Transverse colon (tissue), 4 donors: ENCODE data around the gene KLHDC3. TPM values are rescaled to one million over a fixed set of nuclear protein-coding genes. Genes with fewer than 3 reads are reported as not detected.
A peak's percentile ranks its signal among the peaks of the same experiment; 100 is the strongest.

Source experiments
- DNase-seq: peaks from one replicate; pipeline ENCODE4 v3.0.0-alpha.2; 2019
- H3K27ac ChIP-seq, 4 donors: fragments of 200-600 bp; sonication (generic); 2 replicates each; pipeline ENCODE4 v1.5.1; 2016 to 2018; ENCODE audit warnings: inconsistent platforms in 4 of 4
- H3K27me3 ChIP-seq: fragments of 200-600 bp; sonication (generic); 2 replicates; pipeline ENCODE4 v1.5.1; 2017; ENCODE audit warnings: inconsistent platforms
- H3K36me3 ChIP-seq, 4 donors: fragments of 200-600 bp; sonication (generic); 2 replicates each; pipeline ENCODE4 v1.5.1; 2017 to 2019; ENCODE audit warnings: inconsistent platforms in 4 of 4
- H3K4me1 ChIP-seq, 4 donors: fragments of 200-600 bp; sonication (generic); 2 replicates each; pipeline ENCODE4 v1.5.1; 2017 to 2020; ENCODE audit warnings: inconsistent platforms in 4 of 4
- H3K4me3 ChIP-seq, 4 donors: fragments of 200-600 bp; sonication (generic); 1 replicate in 1 of 4; 2 replicates in 3 of 4; pipeline versions ENCODE4 v1.5.1 to v1.6.1; 2017 to 2019; ENCODE audit warnings: inconsistent platforms in 4 of 4
- H3K9me3 ChIP-seq, 2 donors: fragments of 200-600 bp; sonication (generic); 2 replicates each; pipeline ENCODE4 v1.5.1; 2017 to 2019; ENCODE audit warnings: inconsistent platforms in 2 of 2
- CTCF ChIP-seq, 5 experiments: fragments of 200-600 bp in 3 of 5; fragments of 450-650 bp in 2 of 5; sonication (generic) in 3 of 5; IDR thresholded peaks; 1 replicate in 2 of 5; 2 replicates in 3 of 5; pipeline ENCODE4 v1.5.1; 2016 to 2017; ENCODE audit warnings: antibody characterized with exemption in 5 of 5, inconsistent platforms in 3 of 5, mild to moderate bottlenecking in 2 of 5, moderate library complexity in 1 of 5
- EP300 ChIP-seq: sonication (generic); formaldehyde crosslinking; IDR thresholded peaks from one replicate; pipeline ENCODE4 v1.6.1; 2017; ENCODE audit warnings: antibody characterized with exemption, low read depth
- POLR2A ChIP-seq: fragments of 450-650 bp; IDR thresholded peaks from one replicate; pipeline ENCODE4 v1.6.1; 2016; ENCODE audit warnings: antibody characterized with exemption, mild to moderate bottlenecking, moderate library complexity
- POLR2AphosphoS5 ChIP-seq, 3 donors: sonication (generic); formaldehyde crosslinking; IDR thresholded peaks; one replicate each; pipeline ENCODE4 v1.6.1; 2016; ENCODE audit warnings: antibody characterized with exemption in 3 of 3
- WGBS, 2 donors: methylation state at CpG; one replicate each; pipeline ENCODE4 v1.1.5; 2018; ENCODE audit warnings: low coverage in 1 of 2; 5-methylcytosine and 5-hydroxymethylcytosine counted together
- in situ Hi-C, 4 donors: fragments of 200-750 bp; cut with MboI; loops; one replicate each; pipeline versions ENCODE4 v1.15.0 to v1.15.1; 2017; ENCODE audit warnings: low sequenced_read_pairs in 3 of 4, low pct_ligation_motif_present in 1 of 4, low pct_unique_long_range_greater_than_20kb in 1 of 4
- intact Hi-C: fragments of 100-400 bp; cut with DNase I; formaldehyde crosslinking; loops from one replicate; pipeline ENCODE4 v1.15.1; 2023; ENCODE audit warnings: low total_unique reads
- total RNA-seq, 4 donors: library from RNA; depleted of rRNA; stranded (reverse); fragments of >200 nt; gene quantifications; one replicate each; pipeline ENCODE4 v1.1.0, GENCODE V29; 2016

KLHDC3 gene
- total RNA-seq, 4 donors from 2014 or later: 54.6 to 67.3 (median 63.2) TPM

GRCh38 chr6:43058531-43058930 is 44.5 kb downstream of the KLHDC3 start:
- in situ Hi-C loops: no loop called here
- no peaks in the 10 kb centered on the region for H3K27me3 ChIP-seq
- TF ChIP-seq CTCF (IDR thresholded peaks at IDR 0.05) (no peak), POLR2A (no peak), POLR2AphosphoS5 (IDR thresholded peaks at IDR 0.05) (no peak), EP300 (no peak)
- intact Hi-C loops: no loop called here
- H3K27ac ChIP-seq: peak overlapping the region; percentile 89 to 95 (median 92)
- no peak for DNase-seq
- WGBS, 2 donors: 63% methylated on average over 1 of the region's 1 CpG; no CpG with 5 or more reads in 1 of the 2 donors
- H3K4me1 ChIP-seq: peaks cover 17 to 41% (median 29%) of the 10 kb centered on the region in 4 donors
- peak overlapping the region; percentile 68 to 81 (median 70) for H3K4me3 ChIP-seq
- H3K36me3 ChIP-seq: peaks cover 0 to 4% (median 0%) of the 10 kb centered on the region in 4 donors
- no peaks in the 10 kb centered on the region for H3K9me3 ChIP-seq

GRCh38 chr6:43059168-43060033 is 45.4 kb downstream of the KLHDC3 start, which contains the start of the genes KLC4 and MRPL2:
KLC4 (plus strand) TSS chr6:43059631; CDS start chr6:43061336, 1,705 bp downstream.
MRPL2 (minus strand) TSS chr6:43059434; CDS start chr6:43059381, 53 bp downstream.
- Histone ChIP-seq H3K36me3 (peaks cover 0 to 4% (median 0%) of the 10 kb centered on the region in 4 donors), H3K27ac (peak within 1 kb of the TSS; percentile 89 to 95 (median 92)), H3K4me3 (peak within 1 kb of the TSS; percentile 68 to 81 (median 70)), H3K4me1 (peaks cover 17 to 35% (median 29%) of the 10 kb centered on the region in 4 donors), H3K27me3 (no peaks in the 10 kb centered on the region), H3K9me3 (no peaks in the 10 kb centered on the region)
- in situ Hi-C loops (no loop called here), intact Hi-C loops (no loop called here)
- TF ChIP-seq CTCF (IDR thresholded peaks at IDR 0.05) (no peak), POLR2AphosphoS5 (IDR thresholded peaks at IDR 0.05) (peak; percentile 91 to 94 (median 92)), POLR2A (peak; percentile 91), EP300 (no peak)
- WGBS, 2 donors: 1% methylated on average over 52 of the region's 64 CpGs; no CpG with 5 or more reads in 1 of the 2 donors
- DNase-seq: peak; percentile 99

- intact Hi-C loops (no loop called here), in situ Hi-C loops (no loop called here)
- Histone ChIP-seq H3K4me3 (peak overlapping the region; percentile 51 to 81 (median 68)), H3K9me3 (no peaks in the 10 kb centered on the region), H3K27ac (peak overlapping the region; percentile 89 to 95 (median 92)), H3K4me1 (peaks cover 17 to 33% (median 29%) of the 10 kb centered on the region in 4 donors), H3K36me3 (peaks cover 0 to 5% (median 1%) of the 10 kb centered on the region in 4 donors), H3K27me3 (no peaks in the 10 kb centered on the region)
- WGBS, 2 donors: 8% methylated on average over 15 of the region's 15 CpGs; no CpG with 5 or more reads in 1 of the 2 donors
- TF ChIP-seq CTCF (IDR thresholded peaks at IDR 0.05) (no peak), EP300 (no peak), POLR2A (peak; percentile 75), POLR2AphosphoS5 (IDR thresholded peaks at IDR 0.05) (peak; percentile 64 to 95 (median 87))
- peak; percentile 88 for DNase-seq
Measured at GRCh38 chr6:43060034-43060754, 46.1 kb downstream of the KLHDC3 start.
